ENCODE data around the gene CFAP53. TPM values are rescaled to one million over a fixed set of nuclear protein-coding genes. Genes with fewer than 3 reads are reported as not detected.

Gene CFAP53
- total and polyA plus RNA-seq, 2 of the 13 experiments (the other 11 are each of a cell fraction or from before 2014, with no cell fraction given): 0.05 to 0.07 TPM

DNA sequence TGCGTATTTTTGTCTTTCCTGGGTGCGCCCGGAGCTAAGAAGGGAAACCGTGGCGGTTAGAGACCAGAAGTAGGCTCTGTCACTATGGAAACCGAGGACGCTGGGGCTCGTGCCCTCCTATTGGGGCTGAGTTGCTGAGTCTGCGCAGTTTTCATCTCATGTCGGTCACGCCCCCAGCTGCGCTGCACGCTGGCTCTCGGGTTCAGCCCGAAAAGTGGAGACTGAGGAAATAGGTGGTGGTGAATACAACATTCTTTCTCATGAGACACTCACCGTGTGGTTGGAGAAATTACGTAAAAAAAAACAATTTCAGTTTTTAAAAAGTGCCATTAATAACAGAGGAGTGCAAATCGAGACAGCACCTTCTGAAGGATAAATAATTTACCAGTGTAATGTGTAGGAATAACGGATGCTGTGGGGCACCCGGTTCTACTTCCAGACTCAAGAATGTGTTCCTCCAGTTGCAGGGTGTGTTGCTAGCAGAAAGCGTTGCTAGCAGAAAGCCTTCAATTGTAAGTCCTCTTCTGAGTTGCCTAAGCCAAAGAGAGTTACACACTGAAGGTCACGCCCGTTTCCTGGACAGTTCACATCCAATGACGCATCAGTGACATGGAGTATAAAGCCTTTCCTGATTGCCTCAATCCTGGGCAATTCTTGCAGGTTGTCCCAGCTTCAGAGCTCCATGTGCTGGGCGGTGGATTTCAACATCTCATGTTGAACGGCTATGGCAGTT, 41.6 kb upstream of the CFAP53 start:
- DNase-seq (ENCODE audit: low spot score) (peak; percentile 85), ATAC-seq (peak; percentile 98), FAIRE-seq (peak; percentile 63)
- H2AFZ ChIP-seq (ENCODE audit: low read length): peak overlapping the region; percentile 70
- peaks cover 7% of the 10 kb centered on the region for H3K9me3 ChIP-seq (ENCODE audit: low read length)
- H3K4me1 ChIP-seq (ENCODE audit: insufficient read depth, low read length): peaks cover 37% of the 10 kb centered on the region
- no TSS peak for BruUV-seq (replicated peaks)
- H3K4me2 ChIP-seq (ENCODE audit: low read depth, low read length): peak overlapping the region; percentile 96
- CTCF ChIA-PET (ENCODE audit: low intra/inter-chr PET ratio, low total read pairs): no interaction called here
- H3K27me3 ChIP-seq (ENCODE audit: control insufficient read depth in 1 of 2, insufficient read depth in 2 of 2, low read length in 2 of 2): no peaks in the 10 kb centered on the region
- H3K79me2 ChIP-seq (ENCODE audit: insufficient read depth, low read length): no peaks in the 10 kb centered on the region
- POLR2A ChIA-PET: interaction anchor here (1.1 to 3.5 kb wide), 3 partner anchors 25 to 67 kb away, joined by 4 to 15 read pairs (median 10); partner anchors contain the start of genes MBD1 and SKA1
- H3K4me3 ChIP-seq (replicated peaks in 1 of 3; ENCODE audit: insufficient read depth in 1 of 3, low read depth in 2 of 3, low read length in 3 of 3): peak overlapping the region; percentile 46 to 75 (median 71)
- no peaks in the 10 kb centered on the region for H4K20me1 ChIP-seq (ENCODE audit: insufficient read depth, low read length)
- intact Hi-C loops (cut with micrococcal nuclease; ENCODE audit: unreplicated experiment) (loop anchor here (2.0 to 5.0 kb wide), 3 partner anchors 19 to 49 kb away; partner anchors contain the start of gene CFAP53), in situ Hi-C loops (cut with HindIII; ENCODE audit: extremely low pct_ligation_motif_present, low pct_unique_long_range_greater_than_20kb) (no loop called here)
- H3K36me3 ChIP-seq (replicated peaks in 1 of 2; ENCODE audit: control insufficient read depth in 1 of 2, insufficient read depth in 2 of 2, low read length in 2 of 2): no peaks in the 10 kb centered on the region
- WGBS (ENCODE audit: low lambda C conversion rate): 1% methylated on average over 19 of the region's 26 CpGs
- no peak overlapping the region for H3K27ac ChIP-seq (ENCODE audit: extremely low read length, insufficient read depth, low read length)
- H3K9ac ChIP-seq (ENCODE audit: insufficient read depth, low read depth, low read length): peak overlapping the region; percentile 43
- TF ChIP-seq, protein P1, sequence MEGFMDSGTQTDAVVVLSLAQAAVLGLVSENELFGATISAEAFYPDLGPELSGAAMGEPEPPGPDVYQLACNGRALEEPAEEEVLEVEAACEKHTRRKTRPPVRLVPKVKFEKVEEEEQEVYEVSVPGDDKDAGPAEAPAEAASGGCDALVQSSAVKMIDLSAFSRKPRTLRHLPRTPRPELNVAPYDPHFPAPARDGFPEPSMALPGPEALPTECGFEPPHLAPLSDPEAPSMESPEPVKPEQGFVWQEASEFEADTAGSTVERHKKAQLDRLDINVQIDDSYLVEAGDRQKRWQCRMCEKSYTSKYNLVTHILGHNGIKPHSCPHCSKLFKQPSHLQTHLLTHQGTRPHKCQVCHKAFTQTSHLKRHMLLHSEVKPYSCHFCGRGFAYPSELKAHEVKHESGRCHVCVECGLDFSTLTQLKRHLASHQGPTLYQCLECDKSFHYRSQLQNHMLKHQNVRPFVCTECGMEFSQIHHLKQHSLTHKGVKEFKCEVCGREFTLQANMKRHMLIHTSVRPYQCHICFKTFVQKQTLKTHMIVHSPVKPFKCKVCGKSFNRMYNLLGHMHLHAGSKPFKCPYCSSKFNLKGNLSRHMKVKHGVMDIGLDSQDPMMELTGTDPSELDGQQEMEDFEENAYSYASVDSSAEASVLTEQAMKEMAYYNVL (CRISPR knock-in tag; IDR thresholded peaks at IDR 0.05; ENCODE audit: borderline replicate concordance): no peak
- TF ChIP-seq ZNF678 (CRISPR knock-in tag; IDR thresholded peaks at IDR 0.05) (no peak), SIX4 (CRISPR knock-in tag; IDR thresholded peaks at IDR 0.05) (no peak), NFYB (CRISPR knock-in tag; IDR thresholded peaks at IDR 0.05) (peak; percentile 39; the same call in 1 of the 2 replicates), RFX5 (IDR thresholded peaks at IDR 0.05; ENCODE audit: low read depth, low read length) (peak; percentile 90), THAP11 (CRISPR knock-in tag; IDR thresholded peaks at IDR 0.05) (peak; percentile 26; the same call in 1 of the 2 replicates), KDM1A (CRISPR knock-in tag; IDR thresholded peaks at IDR 0.05) (no peak), NCOA2 (CRISPR knock-in tag; IDR thresholded peaks at IDR 0.05) (no peak), BCL6 (CRISPR knock-in tag; IDR thresholded peaks at IDR 0.05) (peak; percentile 89), CREB1 (IDR thresholded peaks at IDR 0.05) (peak; percentile 59), CREB1 (CRISPR knock-in tag; IDR thresholded peaks at IDR 0.05) (0 out of 2 replicates have a peak, but pooled peaks have one; percentile 40), TOE1 (CRISPR knock-in tag; IDR thresholded peaks at IDR 0.05) (no peak), ZNF124 (CRISPR knock-in tag; IDR thresholded peaks at IDR 0.05) (no peak), HIVEP1 (CRISPR knock-in tag; IDR thresholded peaks at IDR 0.05) (no peak), RARA (CRISPR knock-in tag; IDR thresholded peaks at IDR 0.05) (peak; percentile 43; the same call in 1 of the 2 replicates), TMF1 (CRISPR knock-in tag; IDR thresholded peaks at IDR 0.05; ENCODE audit: low read depth) (no peak), MAFK (conservative IDR thresholded peaks at IDR 0.05 in 1 of 2, IDR thresholded peaks at IDR 0.05 in 1 of 2; ENCODE audit: low read length in 2 of 2) (no peak), MEF2D (CRISPR knock-in tag; IDR thresholded peaks at IDR 0.05) (0 out of 2 replicates have a peak, but pooled peaks have one; percentile 18), GATAD2A (CRISPR knock-in tag; IDR thresholded peaks at IDR 0.05) (peak; percentile 25; the same call in 1 of the 2 replicates)
- TF ChIP-seq, protein P2, sequence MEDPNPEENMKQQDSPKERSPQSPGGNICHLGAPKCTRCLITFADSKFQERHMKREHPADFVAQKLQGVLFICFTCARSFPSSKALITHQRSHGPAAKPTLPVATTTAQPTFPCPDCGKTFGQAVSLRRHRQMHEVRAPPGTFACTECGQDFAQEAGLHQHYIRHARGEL (CRISPR knock-in tag; IDR thresholded peaks at IDR 0.05): no peak
- TF ChIP-seq, protein P3, sequence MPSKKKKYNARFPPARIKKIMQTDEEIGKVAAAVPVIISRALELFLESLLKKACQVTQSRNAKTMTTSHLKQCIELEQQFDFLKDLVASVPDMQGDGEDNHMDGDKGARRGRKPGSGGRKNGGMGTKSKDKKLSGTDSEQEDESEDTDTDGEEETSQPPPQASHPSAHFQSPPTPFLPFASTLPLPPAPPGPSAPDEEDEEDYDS (CRISPR knock-in tag; IDR thresholded peaks at IDR 0.05): peak; percentile 52; the same call in 1 of the 2 replicates
- TF ChIP-seq, protein P4, sequence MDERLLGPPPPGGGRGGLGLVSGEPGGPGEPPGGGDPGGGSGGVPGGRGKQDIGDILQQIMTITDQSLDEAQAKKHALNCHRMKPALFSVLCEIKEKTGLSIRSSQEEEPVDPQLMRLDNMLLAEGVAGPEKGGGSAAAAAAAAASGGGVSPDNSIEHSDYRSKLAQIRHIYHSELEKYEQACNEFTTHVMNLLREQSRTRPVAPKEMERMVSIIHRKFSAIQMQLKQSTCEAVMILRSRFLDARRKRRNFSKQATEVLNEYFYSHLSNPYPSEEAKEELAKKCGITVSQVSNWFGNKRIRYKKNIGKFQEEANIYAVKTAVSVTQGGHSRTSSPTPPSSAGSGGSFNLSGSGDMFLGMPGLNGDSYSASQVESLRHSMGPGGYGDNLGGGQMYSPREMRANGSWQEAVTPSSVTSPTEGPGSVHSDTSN (CRISPR knock-in tag; IDR thresholded peaks at IDR 0.05): peak; percentile 18; the same call in 1 of the 2 replicates
